Gastrocnemius medialis (tissue), 4 donors: Measurements from ENCODE around the gene GPR37. TPM values are rescaled to one million over a fixed set of nuclear protein-coding genes. Genes with fewer than 3 reads are reported as not detected.

ENCODE experiments used
- ATAC-seq, 2 donors: fragments of 150-250 bp; one replicate each; pipeline ENCODE4 v1.9.1; 2016
- DNase-seq, 2 donors: peaks; one replicate each; pipeline ENCODE4 v3.0.0-alpha.2; 2019
- H3K27ac ChIP-seq, 4 donors: fragments of 200-600 bp; sonication (generic); 1 replicate in 1 of 4; 2 replicates in 3 of 4; pipeline ENCODE4 v1.5.1; 2016 to 2018; ENCODE audit warnings: mild to moderate bottlenecking in 2 of 4, moderate library complexity in 1 of 4
- H3K27me3 ChIP-seq, 3 donors: fragments of 200-600 bp; sonication (generic) in 2 of 3; 1 replicate in 1 of 3; 2 replicates in 2 of 3; pipeline versions ENCODE4 v1.5.1 to v1.6.0; 2016 to 2019; ENCODE audit warnings: mild to moderate bottlenecking in 1 of 3, moderate library complexity in 1 of 3
- H3K36me3 ChIP-seq, 2 donors: fragments of 200-600 bp; sonication (generic) in 1 of 2; one replicate each; pipeline ENCODE4 v1.5.1; 2017 to 2018
- H3K4me1 ChIP-seq, 2 donors: fragments of 200-600 bp; sonication (generic) in 1 of 2; one replicate each; pipeline ENCODE4 v1.5.1; 2016 to 2017; ENCODE audit warnings: mild to moderate bottlenecking in 2 of 2
- H3K4me3 ChIP-seq, 4 donors: fragments of 200-600 bp; sonication (generic) in 3 of 4; 1 replicate in 1 of 4; 2 replicates in 3 of 4; pipeline ENCODE4 v1.5.1; 2016 to 2019; ENCODE audit warnings: mild to moderate bottlenecking in 2 of 4
- H3K9me3 ChIP-seq, 3 donors: fragments of 200-600 bp; sonication (generic) in 2 of 3; 1 replicate in 1 of 3; 2 replicates in 2 of 3; pipeline ENCODE4 v1.5.1; 2016 to 2019
- CTCF ChIP-seq, 5 experiments: fragments of 450-650 bp in 3 of 5; fragments of 200-600 bp in 2 of 5; sonication (generic) in 2 of 5; IDR thresholded peaks in 4 of 5; conservative IDR thresholded peaks in 1 of 5; 1 replicate in 4 of 5; 2 replicates in 1 of 5; pipeline ENCODE4 v1.5.1; 2016 to 2019; ENCODE audit warnings: antibody characterized with exemption in 5 of 5, mild to moderate bottlenecking in 3 of 5, moderate library complexity in 3 of 5
- POLR2A ChIP-seq, 2 donors: fragments of 450-650 bp; IDR thresholded peaks; one replicate each; pipeline ENCODE4 v1.6.1; 2017; ENCODE audit warnings: antibody characterized with exemption in 2 of 2, mild to moderate bottlenecking in 2 of 2, moderate library complexity in 2 of 2
- in situ Hi-C, 4 donors: fragments of 200-750 bp; cut with MboI; loops; one replicate each; pipeline versions ENCODE4 v1.15.0 to v1.8.0; 2017; ENCODE audit warnings: low sequenced_read_pairs in 4 of 4
- intact Hi-C: fragments of 100-400 bp; cut with DNase I; formaldehyde crosslinking; loops from one replicate; pipeline ENCODE4 v1.15.1; 2023; ENCODE audit warnings: low total_unique reads
- total RNA-seq, 4 donors: library from RNA; depleted of rRNA; stranded (reverse); fragments of >200 nt; gene quantifications; one replicate each; pipeline versions ENCODE4 v1.1.0 to v1.2.3, GENCODE V29; 2016

GPR37 gene
- total RNA-seq = 1 to 10 TPM in 2 of 4 donors, under 1 TPM in 2; 0.29 to 1.6 (median 0.71) TPM

- peaks cover 19 to 39% (median 23%) of the 10 kb centered on the region in 3 donors for H3K27me3 ChIP-seq
- H3K36me3 ChIP-seq = no peaks in the 10 kb centered on the region
- H3K4me3 ChIP-seq = peak within 1 kb of the TSS; percentile 45 to 65 (median 50)
- no peak within 1 kb of the TSS for H3K27ac ChIP-seq
- TF ChIP-seq CTCF (IDR thresholded peaks at IDR 0.05 in 4 of 5, conservative IDR thresholded peaks at IDR 0.05 in 1 of 5) = no peak
- no peak for TF ChIP-seq POLR2A (IDR thresholded peaks at IDR 0.05)
- DNase-seq (no peak), ATAC-seq (peak in 1 of 2 donors; percentile 66)
- peaks cover 0 to 3% of the 10 kb centered on the region in 2 donors for H3K4me1 ChIP-seq
- in situ Hi-C loops (no loop called here), intact Hi-C loops (no loop called here)
- H3K9me3 ChIP-seq = no peaks in the 10 kb centered on the region
Measured at GRCh38 chr7:124765401-124766352, at the start of gene GPR37. Gene GPR37 (minus strand): TSS chr7:124765792. CDS start chr7:124764976, 816 bp downstream.

- DNase-seq (no peak), ATAC-seq (no peak)
- Histone ChIP-seq H3K4me3 (no peak overlapping the region), H3K27me3 (no peaks in the 10 kb centered on the region), H3K4me1 (peaks cover 0 to 4% of the 10 kb centered on the region in 2 donors), H3K27ac (no peak overlapping the region), H3K9me3 (no peaks in the 10 kb centered on the region), H3K36me3 (no peaks in the 10 kb centered on the region)
- TF ChIP-seq POLR2A (IDR thresholded peaks at IDR 0.05) (no peak), CTCF (IDR thresholded peaks at IDR 0.05 in 4 of 5, conservative IDR thresholded peaks at IDR 0.05 in 1 of 5) (no peak)
- in situ Hi-C loops (no loop called here), intact Hi-C loops (no loop called here)
Measured at GRCh38 chr7:124813994-124814798, 48.6 kb upstream of the GPR37 start.

- in situ Hi-C loops = no loop called here
- no peak for ATAC-seq
Measured at GRCh38 chr7:124812764-124813163, 47.2 kb upstream of the GPR37 start.

GRCh38 chr7:124811341-124811740 lies 45.7 kb upstream of the GPR37 start:
- Histone ChIP-seq H3K4me1 (peaks cover 0 to 4% of the 10 kb centered on the region in 2 donors), H3K9me3 (no peaks in the 10 kb centered on the region), H3K27me3 (no peaks in the 10 kb centered on the region), H3K36me3 (no peaks in the 10 kb centered on the region), H3K4me3 (no peak overlapping the region), H3K27ac (no peak overlapping the region)
- DNase-seq (no peak), ATAC-seq (no peak)
- intact Hi-C loops = no loop called here
- in situ Hi-C loops = no loop called here
- TF ChIP-seq CTCF (IDR thresholded peaks at IDR 0.05 in 4 of 5, conservative IDR thresholded peaks at IDR 0.05 in 1 of 5) (no peak), POLR2A (IDR thresholded peaks at IDR 0.05) (no peak)

More at GRCh38 chr7:124812764-124813163, 47.2 kb upstream of the GPR37 start:
- DNase-seq = no peak
- Histone ChIP-seq H3K4me3 (no peak overlapping the region), H3K27me3 (no peaks in the 10 kb centered on the region), H3K27ac (no peak overlapping the region), H3K9me3 (no peaks in the 10 kb centered on the region), H3K4me1 (peaks cover 0 to 4% of the 10 kb centered on the region in 2 donors), H3K36me3 (no peaks in the 10 kb centered on the region)
- TF ChIP-seq POLR2A (IDR thresholded peaks at IDR 0.05) (no peak), CTCF (IDR thresholded peaks at IDR 0.05 in 4 of 5, conservative IDR thresholded peaks at IDR 0.05 in 1 of 5) (no peak)
- intact Hi-C loops = no loop called here
